NOMO-1 (cell line): ENCODE results near the gene DYNC2H1.
A peak's percentile ranks its signal among the peaks of the same experiment; 100 is the strongest.

ENCODE experiments used
- DNase-seq, 2 experiments: peaks; one replicate each; lab custom pipeline; 2025; ENCODE audit not compliant: unreplicated experiment in 2 of 2; lab: John Stamatoyannopoulos, UW

The DYNC2H1 gene

DNA sequence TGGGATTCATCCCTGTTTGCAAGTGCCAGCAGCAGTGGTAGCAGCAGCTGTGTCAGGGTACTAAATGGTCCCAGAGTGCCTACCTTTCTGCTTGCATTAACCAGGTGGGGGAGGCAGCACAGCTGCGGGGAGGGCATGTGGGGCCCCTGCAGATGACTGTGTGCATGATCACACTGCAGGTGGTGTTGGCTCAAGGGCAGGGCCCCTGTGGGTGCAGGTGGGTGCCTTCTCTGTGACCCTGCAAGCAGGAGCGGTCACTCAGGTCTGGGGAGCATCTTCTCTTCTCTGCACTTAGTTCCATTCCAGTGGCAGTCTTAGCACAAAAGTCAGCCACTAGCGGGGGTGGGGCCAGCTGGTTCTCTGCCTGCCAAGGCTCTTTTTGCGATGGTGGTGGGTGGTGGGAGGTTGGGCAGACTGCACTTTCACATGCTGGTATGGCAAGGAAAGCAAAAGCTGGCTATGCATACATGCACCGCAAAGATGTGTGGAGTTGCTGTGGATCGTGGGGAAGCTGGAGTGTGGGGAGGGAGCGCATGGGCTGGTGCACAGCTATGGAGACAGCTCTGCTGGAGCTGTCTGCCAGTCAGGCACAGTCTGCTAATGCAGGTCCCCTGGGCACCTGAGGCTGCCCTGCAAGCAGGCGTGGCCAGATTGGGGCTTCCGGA is 157.1 kb downstream of the DYNC2H1 start:
- DNase-seq = no peak

GRCh38 chr11:103272876-103273275 is 163.7 kb downstream of the DYNC2H1 start:
- DNase-seq = no peak

DNA sequence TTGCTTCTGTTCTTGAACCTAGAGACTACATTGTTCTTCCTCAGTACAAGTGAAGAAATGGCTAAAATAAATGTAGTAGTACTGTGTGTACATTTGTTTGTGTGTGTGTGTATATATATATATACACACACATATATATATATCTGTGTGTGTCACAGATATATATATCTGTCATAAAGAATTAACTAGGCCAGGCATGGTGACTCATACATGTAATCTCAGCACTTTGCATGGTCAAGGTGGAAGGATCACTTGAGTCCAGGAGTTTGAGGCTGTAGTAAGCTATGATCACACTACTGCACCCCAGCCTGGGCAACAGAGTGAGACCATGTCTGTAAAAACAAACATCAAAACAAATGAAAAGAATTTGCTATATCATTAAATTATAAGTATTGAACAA is 164.8 kb downstream of the DYNC2H1 start:
- no peak for DNase-seq

DNA sequence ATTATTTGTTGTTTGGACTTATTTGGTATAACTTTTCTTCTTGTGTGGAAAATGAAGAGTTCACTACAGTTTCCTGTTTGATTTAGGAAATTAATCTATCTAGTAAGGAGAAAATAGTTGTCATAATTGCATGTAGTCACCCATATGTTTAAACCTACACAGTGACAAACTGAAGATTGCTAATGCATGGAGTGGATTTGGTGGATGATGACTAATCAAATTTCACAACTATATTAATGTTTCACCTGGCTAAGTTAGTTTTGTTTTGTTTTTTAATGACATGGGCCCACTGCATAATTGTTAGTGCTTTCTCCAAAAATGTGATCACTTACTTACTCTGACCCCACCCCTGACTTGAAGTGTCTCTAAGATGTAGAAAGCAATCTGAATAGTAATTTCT is 170.6 kb downstream of the DYNC2H1 start:
- no peak for DNase-seq

- no peak for DNase-seq
These were observed 172.1 kb downstream of the DYNC2H1 start for GRCh38 chr11:103281301-103281700.

GRCh38 chr11:103284260-103284659 is 175.0 kb downstream of the DYNC2H1 start:
- DNase-seq = no peak

- no peak for DNase-seq
These were observed 185.3 kb downstream of the DYNC2H1 start for GRCh38 chr11:103294516-103294915.

GRCh38 chr11:103295704-103296103 is 186.5 kb downstream of the DYNC2H1 start:
- DNase-seq = no peak

DNA sequence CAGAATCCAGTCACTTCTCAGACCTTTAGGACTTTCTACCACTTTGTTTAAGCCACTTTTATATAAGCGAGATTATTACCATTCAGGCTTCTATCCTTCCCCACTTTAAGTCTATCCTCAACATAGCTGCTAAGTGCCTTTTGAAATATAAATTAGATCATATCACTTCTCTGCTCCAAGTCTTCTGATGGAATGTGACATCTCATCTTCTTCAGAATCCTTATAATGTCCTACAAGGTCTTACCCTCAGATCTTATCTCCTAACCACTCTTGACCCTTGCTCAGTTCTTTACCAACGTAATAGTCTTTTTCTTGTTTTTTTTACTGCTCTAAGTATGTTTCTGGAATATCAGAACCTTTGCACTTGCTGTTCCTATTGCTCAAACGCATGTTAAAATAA is 188.7 kb downstream of the DYNC2H1 start:
- DNase-seq = no peak

DNA sequence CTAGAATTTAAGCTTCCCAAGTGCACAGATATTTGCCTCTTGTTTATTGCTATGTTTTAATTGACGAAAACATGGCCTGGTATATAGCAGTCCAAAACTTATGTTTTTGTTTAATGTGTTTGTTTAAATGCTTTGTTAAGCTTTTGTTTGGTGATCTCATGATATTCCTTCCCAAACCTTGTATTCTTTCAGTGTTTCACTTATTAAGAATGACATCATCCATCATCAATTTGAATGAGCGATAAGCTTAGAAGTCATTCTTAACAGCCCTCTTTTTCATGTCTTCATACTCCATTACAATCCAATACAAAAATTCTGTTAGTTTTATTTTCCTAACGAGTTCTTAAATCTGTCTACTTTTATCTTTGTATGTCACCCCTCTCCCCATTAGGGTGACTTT is 206.0 kb downstream of the DYNC2H1 start:
- no peak for DNase-seq

- no peak for DNase-seq
These were observed 207.9 kb downstream of the DYNC2H1 start for GRCh38 chr11:103317118-103317517.

DNA sequence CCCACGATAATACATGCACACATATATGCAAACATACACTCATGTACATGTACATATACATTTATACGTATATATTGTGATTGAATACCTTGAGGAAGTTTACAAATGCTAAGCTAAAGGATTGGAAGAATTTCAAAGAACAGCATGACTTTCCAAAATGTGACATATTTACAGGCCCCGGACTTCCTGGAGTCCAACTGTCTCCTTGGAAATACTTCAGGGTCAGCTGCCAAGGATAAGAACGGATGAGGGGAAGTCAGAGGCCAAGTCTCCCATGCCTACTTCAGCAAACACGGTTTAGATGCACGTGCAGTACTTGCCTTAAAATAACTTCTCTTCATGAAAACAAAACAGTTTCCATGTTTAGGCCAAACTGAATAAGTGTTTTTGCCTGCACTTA is 213.6 kb downstream of the DYNC2H1 start:
- DNase-seq = no peak

DNA sequence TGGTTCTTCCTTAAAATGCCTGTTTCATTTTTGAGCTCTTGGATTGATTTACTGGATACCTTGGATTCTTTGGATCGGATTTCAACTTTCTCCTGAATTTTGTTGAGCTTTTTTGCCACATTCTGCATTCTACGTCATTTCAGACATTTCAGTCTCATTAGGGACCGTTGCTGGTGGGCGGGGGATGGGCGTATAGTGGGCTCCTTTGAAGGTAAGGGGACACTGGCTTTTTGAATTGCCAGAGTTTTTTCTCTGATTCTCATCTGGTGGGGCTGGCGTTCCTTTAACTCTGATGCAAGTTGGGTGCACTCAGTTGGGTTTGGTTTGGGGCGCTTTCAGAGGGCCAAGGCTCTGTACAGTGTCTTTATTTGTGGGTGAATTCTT is 216.5 kb downstream of the DYNC2H1 start:
- DNase-seq = no peak

- peak; percentile 77 to 88 for DNase-seq
These were observed 217.0 kb downstream of the DYNC2H1 start for GRCh38 chr11:103326070-103326794.

DNA sequence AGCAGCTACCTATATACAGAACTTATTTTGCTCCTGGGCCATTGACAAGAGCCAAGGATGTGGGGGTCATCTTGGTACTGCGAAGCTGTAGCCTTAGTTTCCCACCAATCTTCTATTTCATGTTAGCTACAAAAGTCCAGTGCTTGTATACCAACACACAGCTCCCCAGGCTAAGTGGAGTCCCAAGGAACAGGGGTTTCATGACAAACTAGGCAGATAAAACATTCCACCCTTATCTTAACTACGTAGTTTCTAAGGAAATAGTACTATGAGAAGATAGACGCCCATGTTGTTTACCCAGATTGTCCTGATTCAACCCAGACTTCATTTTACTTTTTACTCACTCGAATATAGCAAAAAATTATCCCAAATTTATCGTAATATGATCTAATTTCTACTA is 218.5 kb downstream of the DYNC2H1 start:
- no peak for DNase-seq

DNA sequence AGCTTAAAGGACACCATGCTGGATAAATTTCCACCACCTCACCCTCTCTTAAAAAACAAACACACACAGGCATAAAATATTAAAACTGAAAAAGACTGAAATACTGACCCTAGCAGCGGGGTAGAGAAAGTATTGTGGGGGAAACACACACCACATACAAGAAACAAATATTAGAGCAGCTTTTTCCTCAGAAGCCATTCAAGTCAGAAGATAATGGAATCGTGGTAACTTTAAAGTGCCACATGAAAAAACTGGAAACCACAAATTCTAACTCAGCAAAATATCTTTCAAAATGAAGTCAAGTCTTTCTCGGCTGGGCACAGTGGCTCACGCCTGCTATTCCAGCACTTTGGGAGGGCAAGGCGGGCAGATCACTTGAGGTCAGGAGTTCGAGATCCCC is 223.2 kb downstream of the DYNC2H1 start:
- no peak for DNase-seq

DNA sequence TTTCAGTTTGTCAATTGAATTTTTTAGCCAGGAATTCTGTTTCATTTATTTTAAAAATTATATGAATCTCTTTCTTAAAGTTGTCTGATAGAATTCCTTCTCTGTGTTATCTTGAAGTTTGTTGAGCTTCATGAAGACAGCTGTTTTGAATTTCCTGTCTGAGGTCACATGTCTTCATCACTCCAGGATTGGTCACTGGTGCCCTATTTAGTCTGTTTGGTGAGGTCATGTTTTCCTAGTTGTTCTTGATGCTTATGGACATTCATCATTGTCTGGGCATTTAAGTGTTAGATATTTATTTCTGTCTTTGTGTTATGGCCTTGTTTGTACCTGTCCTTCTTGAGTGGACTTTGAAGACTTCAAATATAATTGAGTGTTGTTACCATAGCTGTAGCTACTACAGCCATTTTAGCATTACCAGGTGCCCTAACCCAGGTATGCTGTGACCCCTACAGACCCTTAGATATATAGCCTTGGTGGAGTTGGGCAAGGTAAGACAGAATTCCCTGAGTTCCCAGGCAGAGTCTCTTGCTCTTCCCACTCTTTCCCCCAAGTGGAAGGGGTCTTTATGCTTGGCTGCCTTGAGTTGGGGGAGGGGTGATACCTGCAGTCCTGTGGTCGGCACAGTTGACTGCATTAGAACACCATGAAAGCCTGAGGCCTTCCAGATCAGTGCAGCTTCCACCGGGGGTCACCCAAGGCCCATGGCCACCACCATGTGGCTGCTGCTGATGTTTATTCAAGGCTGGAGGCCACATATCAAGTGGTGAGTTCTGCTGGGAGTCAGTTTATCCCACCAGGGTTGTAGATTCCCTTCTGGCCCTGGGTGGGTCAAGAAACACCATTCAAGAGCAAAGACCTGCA is 229.6 kb downstream of the DYNC2H1 start:
- DNase-seq = peak in 1 of 2 experiments; percentile 3

GRCh38 chr11:103339485-103339857 is 230.2 kb downstream of the DYNC2H1 start:
- DNase-seq = no peak

- DNase-seq = no peak
These were observed 231.7 kb downstream of the DYNC2H1 start for GRCh38 chr11:103340956-103341355.

- DNase-seq = no peak
These were observed 235.7 kb downstream of the DYNC2H1 start for GRCh38 chr11:103344886-103345285.

DNA sequence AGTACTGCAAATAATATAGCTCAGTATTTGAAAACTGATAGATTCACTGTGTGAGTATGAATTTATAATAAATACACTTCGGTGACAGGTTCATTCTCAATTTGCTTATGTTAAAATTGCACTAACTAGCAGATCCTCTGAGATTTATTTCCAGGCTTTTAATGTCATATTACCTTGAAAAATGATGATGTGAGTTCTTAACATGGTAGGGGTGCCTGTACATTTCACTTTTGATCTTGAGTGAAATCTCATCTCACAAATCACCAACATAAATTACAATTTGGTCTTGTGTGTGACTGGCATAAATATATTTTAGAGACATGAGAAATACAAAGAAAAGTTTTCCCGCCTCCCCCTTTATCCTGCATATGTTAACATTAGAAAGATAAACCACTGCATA is 240.4 kb downstream of the DYNC2H1 start:
- DNase-seq = no peak

DNA sequence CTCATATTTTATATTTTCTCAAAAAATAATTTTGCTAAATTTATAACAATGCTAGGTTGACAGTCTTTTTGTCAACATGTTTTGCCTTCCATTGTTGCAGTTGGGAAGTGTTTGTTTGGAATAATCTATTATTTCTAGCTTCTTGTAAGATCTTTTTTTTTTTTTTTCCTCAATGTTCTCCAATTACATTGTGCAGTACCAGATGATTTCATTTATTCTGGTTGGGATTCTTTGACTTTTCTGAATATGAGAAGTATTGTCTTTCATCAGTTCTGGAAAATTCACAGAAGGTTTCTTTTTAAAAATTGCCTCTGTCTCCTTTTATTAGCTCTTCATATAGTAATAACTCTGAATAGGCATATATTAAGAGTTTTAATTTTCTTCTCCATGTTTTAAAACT is 245.4 kb downstream of the DYNC2H1 start:
- no peak for DNase-seq
